GM23338 (cell line): ENCODE measurements around the gene TMEM242. TPM values are rescaled to one million over a fixed set of nuclear protein-coding genes. Genes with fewer than 3 reads are reported as not detected.

Experiments used
- CREB1 ChIP-seq: fragments of 250-450 bp; sonication (Bioruptor Pico); IDR thresholded peaks from 2 replicates; pipeline ENCODE4 v1.5.0; 2020; ENCODE audit warnings: low read depth, mild to moderate bottlenecking, moderate library complexity
- EZH2 ChIP-seq: fragments of 200-600 bp; sonication (generic); IDR thresholded peaks from one replicate; pipeline ENCODE4 v1.8.0; 2017; ENCODE audit warnings: antibody characterized with exemption, mild to moderate bottlenecking, low read depth; ENCODE audit not compliant: unreplicated experiment
- POLR2AphosphoS5 ChIP-seq: IDR thresholded peaks from 2 replicates; pipeline ENCODE4 v1.6.1; 2016; ENCODE audit warnings: antibody characterized with exemption, low read depth
- polyA plus RNA-seq: library from polyadenylated mRNA; unstranded; fragments of >200 nt; fragmentation: Nextera tagmentation; extraction: Ambion mirVana; gene quantifications from 2 replicates; pipeline ENCODE4 v1.2.1, GENCODE V29; 2016
- total RNA-seq: library from RNA; depleted of rRNA; stranded (reverse); fragments of >200 nt; shearing (Covaris generic); gene quantifications from 2 replicates; pipeline ENCODE4 v1.2.3, GENCODE V29; 2014
- TF ChIP-seq, protein P1 (sequence below): fragments of 250-450 bp; sonication (Bioruptor Pico); IDR thresholded peaks from 2 replicates; pipeline ENCODE4 v1.5.0; 2020; ENCODE audit warnings: mild to moderate bottlenecking, moderate library complexity
- TF ChIP-seq, protein P2 (sequence below): IDR thresholded peaks from 2 replicates; pipeline ENCODE4 v1.6.1; 2016; ENCODE audit warnings: antibody characterized with exemption
- TF ChIP-seq, protein P3 (sequence below): IDR thresholded peaks from one replicate; pipeline ENCODE4 v1.6.1; 2018; ENCODE audit warnings: antibody characterized with exemption; ENCODE audit not compliant: unreplicated experiment

The TMEM242 gene
- total and polyA plus RNA-seq, 2 experiments from 2014 or later: 3.7 to 9.7 TPM

DNA sequence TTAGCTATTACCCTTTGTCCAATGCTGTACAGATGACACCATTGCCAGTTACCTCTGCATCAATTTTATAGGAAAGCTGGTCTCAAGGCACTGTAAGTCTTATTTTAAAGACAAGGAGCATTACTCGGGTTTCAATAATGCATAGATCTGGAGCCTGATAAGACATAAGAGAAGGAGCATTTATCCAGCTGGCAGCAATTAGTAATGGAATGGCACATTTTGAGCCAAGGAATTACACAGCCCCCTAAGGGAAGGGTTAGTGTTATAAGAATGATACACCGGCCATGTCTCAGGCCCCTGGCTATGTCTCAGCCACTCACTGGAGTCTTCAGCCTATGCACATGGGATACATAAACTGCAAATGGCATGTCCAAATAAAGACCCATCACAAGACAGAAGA, 23.1 kb upstream of the TMEM242 start (continued):
- TF ChIP-seq, protein P1, sequence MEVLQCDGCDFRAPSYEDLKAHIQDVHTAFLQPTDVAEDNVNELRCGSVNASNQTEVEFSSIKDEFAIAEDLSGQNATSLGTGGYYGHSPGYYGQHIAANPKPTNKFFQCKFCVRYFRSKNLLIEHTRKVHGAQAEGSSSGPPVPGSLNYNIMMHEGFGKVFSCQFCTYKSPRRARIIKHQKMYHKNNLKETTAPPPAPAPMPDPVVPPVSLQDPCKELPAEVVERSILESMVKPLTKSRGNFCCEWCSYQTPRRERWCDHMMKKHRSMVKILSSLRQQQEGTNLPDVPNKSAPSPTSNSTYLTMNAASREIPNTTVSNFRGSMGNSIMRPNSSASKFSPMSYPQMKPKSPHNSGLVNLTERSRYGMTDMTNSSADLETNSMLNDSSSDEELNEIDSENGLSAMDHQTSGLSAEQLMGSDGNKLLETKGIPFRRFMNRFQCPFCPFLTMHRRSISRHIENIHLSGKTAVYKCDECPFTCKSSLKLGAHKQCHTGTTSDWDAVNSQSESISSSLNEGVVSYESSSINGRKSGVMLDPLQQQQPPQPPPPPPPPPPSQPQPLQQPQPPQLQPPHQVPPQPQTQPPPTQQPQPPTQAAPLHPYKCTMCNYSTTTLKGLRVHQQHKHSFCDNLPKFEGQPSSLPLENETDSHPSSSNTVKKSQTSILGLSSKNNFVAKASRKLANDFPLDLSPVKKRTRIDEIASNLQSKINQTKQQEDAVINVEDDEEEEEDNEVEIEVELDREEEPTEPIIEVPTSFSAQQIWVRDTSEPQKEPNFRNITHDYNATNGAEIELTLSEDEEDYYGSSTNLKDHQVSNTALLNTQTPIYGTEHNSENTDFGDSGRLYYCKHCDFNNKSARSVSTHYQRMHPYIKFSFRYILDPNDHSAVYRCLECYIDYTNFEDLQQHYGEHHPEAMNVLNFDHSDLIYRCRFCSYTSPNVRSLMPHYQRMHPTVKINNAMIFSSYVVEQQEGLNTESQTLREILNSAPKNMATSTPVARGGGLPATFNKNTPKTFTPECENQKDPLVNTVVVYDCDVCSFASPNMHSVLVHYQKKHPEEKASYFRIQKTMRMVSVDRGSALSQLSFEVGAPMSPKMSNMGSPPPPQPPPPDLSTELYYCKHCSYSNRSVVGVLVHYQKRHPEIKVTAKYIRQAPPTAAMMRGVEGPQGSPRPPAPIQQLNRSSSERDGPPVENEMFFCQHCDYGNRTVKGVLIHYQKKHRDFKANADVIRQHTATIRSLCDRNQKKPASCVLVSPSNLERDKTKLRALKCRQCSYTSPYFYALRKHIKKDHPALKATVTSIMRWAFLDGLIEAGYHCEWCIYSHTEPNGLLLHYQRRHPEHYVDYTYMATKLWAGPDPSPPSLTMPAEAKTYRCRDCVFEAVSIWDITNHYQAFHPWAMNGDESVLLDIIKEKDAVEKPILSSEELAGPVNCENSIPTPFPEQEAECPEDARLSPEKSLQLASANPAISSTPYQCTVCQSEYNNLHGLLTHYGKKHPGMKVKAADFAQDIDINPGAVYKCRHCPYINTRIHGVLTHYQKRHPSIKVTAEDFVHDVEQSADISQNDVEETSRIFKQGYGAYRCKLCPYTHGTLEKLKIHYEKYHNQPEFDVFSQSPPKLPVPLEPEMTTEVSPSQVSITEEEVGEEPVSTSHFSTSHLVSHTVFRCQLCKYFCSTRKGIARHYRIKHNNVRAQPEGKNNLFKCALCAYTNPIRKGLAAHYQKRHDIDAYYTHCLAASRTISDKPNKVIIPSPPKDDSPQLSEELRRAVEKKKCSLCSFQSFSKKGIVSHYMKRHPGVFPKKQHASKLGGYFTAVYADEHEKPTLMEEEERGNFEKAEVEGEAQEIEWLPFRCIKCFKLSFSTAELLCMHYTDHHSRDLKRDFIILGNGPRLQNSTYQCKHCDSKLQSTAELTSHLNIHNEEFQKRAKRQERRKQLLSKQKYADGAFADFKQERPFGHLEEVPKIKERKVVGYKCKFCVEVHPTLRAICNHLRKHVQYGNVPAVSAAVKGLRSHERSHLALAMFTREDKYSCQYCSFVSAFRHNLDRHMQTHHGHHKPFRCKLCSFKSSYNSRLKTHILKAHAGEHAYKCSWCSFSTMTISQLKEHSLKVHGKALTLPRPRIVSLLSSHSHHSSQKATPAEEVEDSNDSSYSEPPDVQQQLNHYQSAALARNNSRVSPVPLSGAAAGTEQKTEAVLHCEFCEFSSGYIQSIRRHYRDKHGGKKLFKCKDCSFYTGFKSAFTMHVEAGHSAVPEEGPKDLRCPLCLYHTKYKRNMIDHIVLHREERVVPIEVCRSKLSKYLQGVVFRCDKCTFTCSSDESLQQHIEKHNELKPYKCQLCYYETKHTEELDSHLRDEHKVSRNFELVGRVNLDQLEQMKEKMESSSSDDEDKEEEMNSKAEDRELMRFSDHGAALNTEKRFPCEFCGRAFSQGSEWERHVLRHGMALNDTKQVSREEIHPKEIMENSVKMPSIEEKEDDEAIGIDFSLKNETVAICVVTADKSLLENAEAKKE (CRISPR knock-in tag): no peak
- TF ChIP-seq CREB1 (CRISPR knock-in tag) (no peak), EZH2 (no peak), POLR2AphosphoS5 (no peak)
- TF ChIP-seq, protein P2, sequence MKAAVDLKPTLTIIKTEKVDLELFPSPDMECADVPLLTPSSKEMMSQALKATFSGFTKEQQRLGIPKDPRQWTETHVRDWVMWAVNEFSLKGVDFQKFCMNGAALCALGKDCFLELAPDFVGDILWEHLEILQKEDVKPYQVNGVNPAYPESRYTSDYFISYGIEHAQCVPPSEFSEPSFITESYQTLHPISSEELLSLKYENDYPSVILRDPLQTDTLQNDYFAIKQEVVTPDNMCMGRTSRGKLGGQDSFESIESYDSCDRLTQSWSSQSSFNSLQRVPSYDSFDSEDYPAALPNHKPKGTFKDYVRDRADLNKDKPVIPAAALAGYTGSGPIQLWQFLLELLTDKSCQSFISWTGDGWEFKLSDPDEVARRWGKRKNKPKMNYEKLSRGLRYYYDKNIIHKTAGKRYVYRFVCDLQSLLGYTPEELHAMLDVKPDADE: no peak
- TF ChIP-seq, protein P3, sequence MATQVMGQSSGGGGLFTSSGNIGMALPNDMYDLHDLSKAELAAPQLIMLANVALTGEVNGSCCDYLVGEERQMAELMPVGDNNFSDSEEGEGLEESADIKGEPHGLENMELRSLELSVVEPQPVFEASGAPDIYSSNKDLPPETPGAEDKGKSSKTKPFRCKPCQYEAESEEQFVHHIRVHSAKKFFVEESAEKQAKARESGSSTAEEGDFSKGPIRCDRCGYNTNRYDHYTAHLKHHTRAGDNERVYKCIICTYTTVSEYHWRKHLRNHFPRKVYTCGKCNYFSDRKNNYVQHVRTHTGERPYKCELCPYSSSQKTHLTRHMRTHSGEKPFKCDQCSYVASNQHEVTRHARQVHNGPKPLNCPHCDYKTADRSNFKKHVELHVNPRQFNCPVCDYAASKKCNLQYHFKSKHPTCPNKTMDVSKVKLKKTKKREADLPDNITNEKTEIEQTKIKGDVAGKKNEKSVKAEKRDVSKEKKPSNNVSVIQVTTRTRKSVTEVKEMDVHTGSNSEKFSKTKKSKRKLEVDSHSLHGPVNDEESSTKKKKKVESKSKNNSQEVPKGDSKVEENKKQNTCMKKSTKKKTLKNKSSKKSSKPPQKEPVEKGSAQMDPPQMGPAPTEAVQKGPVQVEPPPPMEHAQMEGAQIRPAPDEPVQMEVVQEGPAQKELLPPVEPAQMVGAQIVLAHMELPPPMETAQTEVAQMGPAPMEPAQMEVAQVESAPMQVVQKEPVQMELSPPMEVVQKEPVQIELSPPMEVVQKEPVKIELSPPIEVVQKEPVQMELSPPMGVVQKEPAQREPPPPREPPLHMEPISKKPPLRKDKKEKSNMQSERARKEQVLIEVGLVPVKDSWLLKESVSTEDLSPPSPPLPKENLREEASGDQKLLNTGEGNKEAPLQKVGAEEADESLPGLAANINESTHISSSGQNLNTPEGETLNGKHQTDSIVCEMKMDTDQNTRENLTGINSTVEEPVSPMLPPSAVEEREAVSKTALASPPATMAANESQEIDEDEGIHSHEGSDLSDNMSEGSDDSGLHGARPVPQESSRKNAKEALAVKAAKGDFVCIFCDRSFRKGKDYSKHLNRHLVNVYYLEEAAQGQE: no peak
